ENCODE measurements around the gene ATP8B2. TPM values are rescaled to one million over a fixed set of nuclear protein-coding genes. Genes with fewer than 3 reads are reported as not detected.

The ATP8B2 gene
- total and polyA plus RNA-seq, 4 donors: 10.3 to 45.1 (median 32.6) TPM

DNA sequence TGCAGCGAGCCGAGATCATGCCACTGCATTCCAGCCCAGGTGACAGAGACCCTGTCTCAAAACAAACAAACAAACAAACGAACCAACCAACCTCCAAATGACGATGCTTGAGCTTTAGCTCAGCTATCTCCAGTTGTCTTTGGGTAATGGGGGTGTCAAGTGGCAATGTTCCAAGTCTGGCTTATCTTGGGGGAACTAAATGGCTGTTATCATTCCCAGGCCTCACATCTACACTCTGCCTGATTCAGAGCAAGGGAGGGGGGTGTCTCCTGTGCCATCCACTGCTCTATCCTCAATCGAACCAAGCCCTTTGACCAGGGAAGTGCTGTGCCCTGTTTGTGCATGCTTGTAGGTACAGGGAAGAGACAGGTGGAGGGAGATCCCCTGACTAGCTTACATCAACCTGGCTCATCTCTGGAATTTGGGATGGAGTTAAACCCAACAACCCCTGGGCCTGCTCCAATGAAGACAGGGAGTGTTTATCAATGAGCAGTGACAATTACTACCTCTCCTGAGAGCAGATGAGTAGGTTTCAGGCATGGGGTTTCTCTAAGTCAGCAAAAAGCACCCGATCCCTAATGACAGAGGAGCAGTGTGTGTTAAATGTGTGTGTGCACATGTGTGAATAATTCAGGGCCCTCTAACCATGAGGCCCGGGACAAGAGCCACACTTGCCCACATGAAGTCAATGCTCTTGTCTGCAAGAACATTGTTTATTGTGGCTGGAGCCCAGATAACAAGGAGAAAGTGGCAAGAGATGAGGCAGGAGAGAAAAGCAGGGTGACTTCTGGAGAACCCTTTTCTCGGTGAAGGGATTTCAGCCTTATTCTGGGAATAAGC is 59.5 kb downstream of the ATP8B2 start:
- WGBS, 2 donors: 78 to 88% methylated on average over 8 of the region's 8 CpGs
- DNase-seq (no peak), ATAC-seq (ENCODE audit: insufficient read depth, low FRiP score) (no peak)
- Histone ChIP-seq H3K4me3 (no peak overlapping the region), H3K4me1 (ENCODE audit: control insufficient read depth in 5 of 5, insufficient read depth in 5 of 5, low read length in 5 of 5) (peaks cover 0 to 2% (median 0%) of the 10 kb centered on the region in 5 donors), H3K27me3 (ENCODE audit: control insufficient read depth in 3 of 3, insufficient read depth in 3 of 3, low read length in 2 of 3) (no peaks in the 10 kb centered on the region), H3K9me3 (ENCODE audit: control insufficient read depth in 4 of 4, insufficient read depth in 3 of 4, low read length in 3 of 4) (no peaks in the 10 kb centered on the region), H3K9ac (ENCODE audit: insufficient read depth in 1 of 2, low read length in 2 of 2) (no peak overlapping the region), H3K36me3 (ENCODE audit: control insufficient read depth in 4 of 4, insufficient read depth in 4 of 4, low read length in 4 of 4) (no peaks in the 10 kb centered on the region), H3K27ac (ENCODE audit: low read depth in 1 of 2, low read length in 1 of 2) (peak overlapping the region in 1 of 2 donors; percentile 11)
- TF ChIP-seq, protein P1, sequence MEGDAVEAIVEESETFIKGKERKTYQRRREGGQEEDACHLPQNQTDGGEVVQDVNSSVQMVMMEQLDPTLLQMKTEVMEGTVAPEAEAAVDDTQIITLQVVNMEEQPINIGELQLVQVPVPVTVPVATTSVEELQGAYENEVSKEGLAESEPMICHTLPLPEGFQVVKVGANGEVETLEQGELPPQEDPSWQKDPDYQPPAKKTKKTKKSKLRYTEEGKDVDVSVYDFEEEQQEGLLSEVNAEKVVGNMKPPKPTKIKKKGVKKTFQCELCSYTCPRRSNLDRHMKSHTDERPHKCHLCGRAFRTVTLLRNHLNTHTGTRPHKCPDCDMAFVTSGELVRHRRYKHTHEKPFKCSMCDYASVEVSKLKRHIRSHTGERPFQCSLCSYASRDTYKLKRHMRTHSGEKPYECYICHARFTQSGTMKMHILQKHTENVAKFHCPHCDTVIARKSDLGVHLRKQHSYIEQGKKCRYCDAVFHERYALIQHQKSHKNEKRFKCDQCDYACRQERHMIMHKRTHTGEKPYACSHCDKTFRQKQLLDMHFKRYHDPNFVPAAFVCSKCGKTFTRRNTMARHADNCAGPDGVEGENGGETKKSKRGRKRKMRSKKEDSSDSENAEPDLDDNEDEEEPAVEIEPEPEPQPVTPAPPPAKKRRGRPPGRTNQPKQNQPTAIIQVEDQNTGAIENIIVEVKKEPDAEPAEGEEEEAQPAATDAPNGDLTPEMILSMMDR (IDR thresholded peaks at IDR 0.05; ENCODE audit: control extremely low read depth, extremely low read depth): no peak

DNA sequence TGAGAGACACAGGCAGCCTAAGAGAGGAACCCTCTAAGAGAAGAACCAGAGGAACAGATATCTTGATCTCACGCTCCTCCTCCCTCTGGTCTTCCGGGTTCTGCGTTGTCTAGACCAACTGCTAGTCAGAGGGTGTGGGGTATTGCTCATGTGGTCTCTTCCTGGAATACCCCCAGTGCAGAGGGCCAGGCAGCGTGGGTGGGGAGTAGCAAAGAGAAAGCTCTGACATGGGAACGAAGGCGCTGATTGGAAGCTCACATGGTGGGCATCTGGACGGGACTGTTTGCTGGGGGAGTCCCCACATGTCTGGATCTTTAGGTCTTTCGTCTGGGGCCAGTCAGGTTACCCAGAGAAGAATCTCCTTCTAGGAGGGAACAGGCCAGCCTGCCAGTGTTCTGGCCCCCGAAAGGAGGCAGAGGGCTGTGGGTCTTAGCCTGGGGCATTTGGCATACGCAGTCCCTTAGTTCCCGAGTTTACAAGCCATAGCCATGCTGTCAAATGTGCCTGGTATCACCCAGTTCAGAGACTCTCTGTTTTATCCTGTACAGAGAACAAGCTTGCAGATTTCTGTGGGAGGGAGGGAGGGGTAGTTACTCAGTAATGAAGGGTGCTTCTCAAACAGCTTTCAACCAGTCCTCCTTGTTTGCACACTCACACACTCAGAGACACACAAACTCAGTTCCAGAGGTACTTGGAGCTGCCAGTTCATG is 61.5 kb downstream of the ATP8B2 start:
- 73 to 85% methylated on average over 11 of the region's 11 CpGs for WGBS, 2 donors
- TF ChIP-seq, protein P1 (IDR thresholded peaks at IDR 0.05; ENCODE audit: control extremely low read depth, extremely low read depth): no peak
- peak; percentile 53 for ATAC-seq (ENCODE audit: insufficient read depth, low FRiP score)
- Histone ChIP-seq H3K4me3 (no peak overlapping the region), H3K27ac (ENCODE audit: low read depth in 1 of 2, low read length in 1 of 2) (peak overlapping the region in 1 of 2 donors; percentile 7), H3K9ac (ENCODE audit: insufficient read depth in 1 of 2, low read length in 2 of 2) (no peak overlapping the region), H3K36me3 (ENCODE audit: control insufficient read depth in 4 of 4, insufficient read depth in 4 of 4, low read length in 4 of 4) (no peaks in the 10 kb centered on the region), H3K4me1 (ENCODE audit: control insufficient read depth in 5 of 5, insufficient read depth in 5 of 5, low read length in 5 of 5) (peaks cover 0 to 2% (median 0%) of the 10 kb centered on the region in 5 donors), H3K9me3 (ENCODE audit: control insufficient read depth in 4 of 4, insufficient read depth in 3 of 4, low read length in 3 of 4) (peaks cover 0 to 3% (median 0%) of the 10 kb centered on the region in 4 donors), H3K27me3 (ENCODE audit: control insufficient read depth in 3 of 3, insufficient read depth in 3 of 3, low read length in 2 of 3) (no peaks in the 10 kb centered on the region)
- DNase-seq: peak in 2 of 3 donors; percentile 35 to 71

DNA sequence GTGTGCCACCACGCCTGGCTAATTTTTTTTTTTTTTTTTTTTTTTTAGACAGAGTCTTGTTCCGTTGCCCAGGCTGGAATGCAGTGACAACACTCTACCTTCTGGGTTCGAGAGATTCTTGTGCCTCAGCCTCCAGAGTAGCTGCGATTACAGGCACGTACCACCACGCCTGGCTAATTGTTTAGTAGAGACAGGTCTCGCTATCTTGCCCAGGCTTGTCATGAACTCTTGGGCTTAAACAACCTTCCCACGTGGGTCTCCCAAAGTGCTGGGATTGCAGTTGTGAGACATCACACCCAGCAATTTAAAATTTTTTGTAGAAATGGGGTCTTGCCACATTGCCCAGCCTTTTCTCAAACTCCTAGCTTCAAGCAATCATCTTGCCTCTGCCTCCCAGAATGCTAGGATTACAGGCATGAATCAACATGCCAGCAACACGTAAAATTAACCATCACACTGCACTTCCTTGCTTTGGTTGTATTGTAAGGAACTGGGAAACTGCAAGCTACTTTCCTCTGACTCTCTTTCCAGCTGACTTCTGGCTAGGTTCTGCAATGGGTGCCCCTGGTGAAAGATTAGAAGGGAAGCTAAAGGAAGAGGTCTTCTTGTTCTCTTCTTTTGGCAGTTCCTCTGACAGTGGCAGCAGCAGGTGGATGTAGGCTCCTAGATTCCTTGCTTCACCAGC is 65.9 kb downstream of the ATP8B2 start:
- Histone ChIP-seq H3K27ac (ENCODE audit: low read depth in 1 of 2, low read length in 1 of 2) (no peak overlapping the region), H3K4me1 (ENCODE audit: control insufficient read depth in 5 of 5, insufficient read depth in 5 of 5, low read length in 5 of 5) (no peaks in the 10 kb centered on the region), H3K9me3 (ENCODE audit: control insufficient read depth in 4 of 4, insufficient read depth in 3 of 4, low read length in 3 of 4) (peaks cover 0 to 3% (median 0%) of the 10 kb centered on the region in 4 donors), H3K27me3 (ENCODE audit: control insufficient read depth in 3 of 3, insufficient read depth in 3 of 3, low read length in 2 of 3) (no peaks in the 10 kb centered on the region), H3K36me3 (ENCODE audit: control insufficient read depth in 4 of 4, insufficient read depth in 4 of 4, low read length in 4 of 4) (no peaks in the 10 kb centered on the region), H3K4me3 (no peak overlapping the region), H3K9ac (ENCODE audit: insufficient read depth in 1 of 2, low read length in 2 of 2) (no peak overlapping the region)
- no peak for ATAC-seq (ENCODE audit: insufficient read depth, low FRiP score)
- whole genome bisulfite sequencing, 2 donors: 70 to 88% methylated on average over 9 of the region's 9 CpGs
- no peak for DNase-seq
- TF ChIP-seq, protein P1 (IDR thresholded peaks at IDR 0.05; ENCODE audit: control extremely low read depth, extremely low read depth): no peak
